Stimulated activated CD4-positive, alpha-beta T cell treated with anti-CD3 and anti-CD28 coated beads, Interleukin-12 subunit alpha, Interleukin-12 subunit beta, amount 100 ng/mL, for 48 hours (primary cell): ENCODE data around the gene SMARCB1.
"Not testable (repeated sequence)": the region's sequence is repeated elsewhere in the genome, so short reads cannot be mapped to it uniquely, and the experiment has no call there.

Experiments used
- DNase-seq, 3 donors: peaks; one replicate each; pipeline ENCODE4 v3.0.0-alpha.2; 2020; ENCODE audit warnings: low read depth in 2 of 3, low spot score in 1 of 3

Gene SMARCB1

DNA sequence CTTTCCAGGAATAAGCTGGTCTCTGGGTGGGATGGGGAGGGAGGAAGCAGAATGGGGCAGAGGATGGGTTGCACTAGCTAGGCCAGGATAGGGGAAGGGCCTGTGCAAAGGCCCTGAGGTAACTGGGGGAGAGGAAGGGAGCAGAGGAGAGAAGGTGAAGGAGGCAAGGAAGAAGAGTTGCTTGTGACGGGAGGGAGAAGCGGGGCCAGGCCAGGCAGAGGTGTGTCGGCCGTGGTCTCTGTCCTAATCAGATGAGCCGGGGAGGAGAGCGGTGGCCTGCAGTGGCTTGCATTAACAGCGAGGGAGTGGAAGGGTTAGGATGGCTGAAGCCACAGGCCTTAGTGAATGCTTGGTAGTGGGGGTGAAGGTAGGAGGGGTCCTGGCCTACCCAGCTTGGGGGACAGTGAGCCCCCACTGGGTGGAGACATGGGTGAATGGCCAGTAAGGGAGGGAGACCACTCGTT lies 58.0 kb downstream of the SMARCB1 start:
- DNase-seq, result no peak

DNA sequence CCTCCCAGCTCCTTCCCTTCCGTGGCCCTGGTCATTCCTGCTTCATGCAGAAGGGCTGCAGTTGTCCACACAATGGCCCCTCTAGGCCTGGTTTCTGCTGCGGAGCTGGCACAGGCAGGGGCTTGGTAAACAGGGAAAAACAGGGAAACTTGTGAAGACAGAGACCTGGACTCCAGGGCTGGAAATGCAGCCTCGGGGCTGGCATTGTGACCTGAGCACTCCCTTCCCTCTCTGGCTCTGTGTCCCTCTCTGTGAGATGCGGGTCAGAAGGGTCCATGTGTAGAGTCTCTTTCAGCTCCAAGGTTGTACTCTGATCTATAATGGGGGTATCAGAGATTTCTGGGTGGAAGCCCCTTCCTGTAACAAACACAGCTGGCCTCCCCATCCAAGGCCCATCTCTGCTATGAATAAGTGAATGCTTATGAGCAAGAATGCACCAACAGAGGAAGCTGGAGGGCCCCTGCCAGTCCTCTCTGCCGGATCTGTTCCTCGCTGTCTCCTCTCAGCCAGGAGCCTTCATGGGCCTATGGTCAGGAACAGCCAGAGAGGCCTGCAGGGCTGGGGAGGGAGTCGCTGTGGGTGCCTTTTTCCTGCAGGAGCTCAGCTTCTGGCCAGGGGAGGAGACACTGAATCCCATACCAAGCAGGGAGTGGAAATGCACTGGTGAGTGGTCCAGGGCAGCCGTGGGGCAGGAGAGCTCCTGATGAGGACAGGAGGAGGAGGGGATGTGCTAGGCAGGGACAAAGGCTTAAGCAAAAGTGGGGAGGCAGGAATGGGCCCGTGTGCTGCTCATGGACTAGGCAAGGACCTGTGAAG lies 58.7 kb downstream of the SMARCB1 start:
- DNase-seq, result no peak

DNA sequence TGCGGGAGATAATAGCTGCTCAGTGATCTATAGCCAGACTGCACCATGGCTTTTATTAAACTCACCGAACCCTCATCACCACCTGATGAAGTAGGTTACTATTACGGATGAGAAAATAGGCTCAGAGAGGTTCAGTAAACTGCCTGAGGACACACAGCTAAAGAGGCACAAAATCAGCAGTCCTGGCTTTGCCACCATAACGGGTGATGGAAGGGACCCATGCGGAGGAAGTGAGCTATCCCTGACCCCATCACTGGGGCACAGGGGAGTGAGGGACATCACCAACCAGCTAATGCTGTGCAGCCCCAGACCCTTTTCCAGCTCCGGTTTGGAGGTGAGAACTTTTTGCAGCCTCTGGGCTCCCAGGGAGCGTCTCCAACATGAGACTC lies 59.3 kb downstream of the SMARCB1 start:
- DNase-seq, result no peak

DNA sequence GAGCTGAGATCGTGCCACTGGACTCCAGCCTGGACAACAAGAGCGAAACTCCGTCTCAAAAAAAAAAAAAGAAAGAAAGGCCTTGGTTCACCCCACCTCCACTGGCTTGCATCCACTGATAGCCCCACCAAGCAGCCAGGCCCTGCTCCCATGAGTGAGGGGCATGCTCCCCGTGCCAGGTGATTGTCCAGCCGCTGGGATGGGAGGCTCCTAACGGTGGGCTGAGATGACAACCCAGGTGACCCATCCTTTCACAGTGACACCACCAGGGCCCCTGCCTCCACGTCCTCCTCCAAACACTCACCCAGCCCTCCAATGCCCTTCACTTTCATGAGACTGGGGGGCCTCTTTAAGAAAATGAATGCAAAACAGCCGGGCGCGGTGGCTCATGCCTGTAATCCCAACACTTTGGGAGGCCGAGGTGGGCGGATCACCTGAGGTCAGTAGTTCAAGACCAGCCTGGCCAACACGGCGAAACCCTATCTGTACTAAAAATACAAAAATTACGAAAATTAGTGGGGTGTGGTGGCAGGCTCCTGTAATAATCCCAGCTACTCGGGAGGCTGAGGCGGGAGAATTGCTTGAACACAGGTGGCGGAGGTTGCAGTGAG lies 60.6 kb downstream of the SMARCB1 start:
- no peak for DNase-seq

DNA sequence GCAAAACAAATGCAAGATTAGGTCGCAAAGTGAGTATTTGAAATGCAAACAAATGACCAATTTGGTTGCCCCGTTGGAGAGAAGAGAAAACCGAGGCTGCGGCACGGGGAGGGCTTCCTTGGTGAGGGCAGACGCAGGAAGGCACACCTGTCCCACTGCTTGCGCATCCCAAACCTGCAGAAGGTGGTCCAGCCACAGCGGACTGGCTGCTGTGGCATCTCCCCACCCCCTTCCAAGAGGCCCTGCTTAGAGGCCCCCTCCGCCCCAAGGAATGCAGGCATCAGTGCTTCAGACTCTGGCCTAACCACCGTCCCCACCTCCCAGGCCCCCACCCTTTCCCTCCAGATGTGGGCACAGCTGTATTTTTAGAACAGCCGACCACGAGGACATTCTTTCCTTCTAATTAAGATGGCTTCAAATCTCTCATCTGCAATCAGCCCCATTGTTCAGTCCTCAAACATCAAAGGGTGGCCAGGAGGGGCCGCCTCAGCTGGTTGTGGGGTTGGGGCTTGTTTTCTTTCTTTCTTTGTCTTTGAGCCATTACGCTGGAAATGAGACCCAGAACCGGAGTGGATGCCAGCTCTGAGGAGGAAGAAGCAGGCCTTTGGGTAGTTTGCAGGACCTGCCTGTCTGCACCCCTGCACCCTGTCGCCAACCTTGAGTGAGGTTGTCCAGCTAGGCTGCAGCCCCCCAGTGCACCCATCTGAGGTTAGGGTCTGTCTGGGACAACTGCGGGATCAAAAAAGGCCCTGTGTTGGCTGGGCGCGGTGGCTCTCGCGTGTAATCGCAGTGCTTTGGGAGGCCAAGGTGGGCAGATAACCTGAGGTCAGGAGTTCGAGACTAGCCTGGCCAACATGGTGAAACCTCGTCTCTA lies 61.5 kb downstream of the SMARCB1 start:
- no peak for DNase-seq

DNA sequence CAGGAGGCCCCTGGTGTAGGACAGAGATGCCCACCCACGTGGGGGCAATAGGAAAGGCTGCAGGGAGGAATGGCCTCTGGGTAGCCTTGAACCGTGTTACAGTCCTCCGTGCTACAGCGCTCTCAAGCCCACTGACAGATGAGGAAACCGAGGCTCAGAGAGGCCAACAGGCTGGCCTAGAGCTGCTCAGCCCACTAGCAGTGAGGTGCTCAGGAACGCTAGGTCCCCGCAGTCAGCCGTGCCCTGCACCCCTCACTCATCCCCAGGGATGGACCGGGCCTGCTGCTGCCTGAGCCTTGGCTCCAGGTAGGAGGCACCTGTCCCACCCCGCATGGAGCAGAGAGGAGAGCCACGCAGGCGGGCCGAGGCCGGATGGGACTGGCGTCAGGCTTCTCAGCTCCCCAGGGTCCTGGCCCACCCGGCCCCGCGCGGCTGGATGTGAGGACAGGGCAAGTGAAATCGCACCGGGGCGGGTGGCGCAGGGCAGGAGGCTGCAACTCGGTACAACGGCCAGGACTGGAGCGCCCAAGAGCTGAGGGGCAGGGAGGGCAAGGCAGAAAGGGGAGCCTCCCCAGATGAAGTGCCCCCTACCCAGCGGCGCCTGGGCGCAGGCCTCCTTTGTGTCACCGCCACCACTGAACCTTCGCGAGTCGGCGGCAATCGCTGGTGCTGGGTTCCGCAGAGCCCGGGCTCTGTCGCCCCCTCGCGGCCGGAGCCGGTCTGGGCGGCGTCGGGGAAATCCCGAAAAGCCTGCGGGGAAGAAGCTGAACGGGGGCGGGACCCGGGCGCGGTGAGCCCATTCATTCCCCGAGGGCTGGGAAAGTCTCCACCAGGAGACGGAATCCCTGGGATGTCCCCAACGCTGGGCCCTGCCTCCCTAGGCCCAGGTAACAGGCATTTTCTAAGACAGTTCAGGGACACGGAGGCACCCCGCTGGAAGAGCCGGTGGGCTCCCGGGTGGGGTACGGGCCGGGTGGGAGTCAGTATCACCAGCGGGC lies 62.5 kb downstream of the SMARCB1 start:
- peak; percentile 66 to 91 (median 83) for DNase-seq

DNA sequence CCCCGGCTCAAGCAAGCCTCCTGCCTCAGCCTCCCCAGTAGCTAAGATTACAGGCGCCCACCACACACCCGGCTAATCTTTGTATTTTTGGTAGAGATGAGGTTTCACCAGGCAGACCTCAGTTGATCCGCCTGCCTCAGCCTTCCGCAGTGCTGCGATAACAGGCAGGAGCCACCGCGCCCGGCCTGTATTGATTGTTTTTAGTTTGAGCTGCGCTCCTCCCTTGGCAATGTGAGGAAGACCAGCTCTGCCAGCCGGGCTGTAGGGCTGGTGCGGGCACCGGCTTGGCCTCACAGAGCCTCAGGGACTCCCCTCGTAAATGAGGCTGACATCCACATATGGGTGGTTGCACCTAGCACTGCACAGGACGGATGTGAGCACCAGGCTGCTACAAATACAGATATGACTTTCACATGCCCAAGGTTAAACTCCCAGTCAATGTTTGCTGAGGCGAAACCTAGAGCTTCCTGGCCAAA lies 63.4 kb downstream of the SMARCB1 start:
- no peak for DNase-seq

DNA sequence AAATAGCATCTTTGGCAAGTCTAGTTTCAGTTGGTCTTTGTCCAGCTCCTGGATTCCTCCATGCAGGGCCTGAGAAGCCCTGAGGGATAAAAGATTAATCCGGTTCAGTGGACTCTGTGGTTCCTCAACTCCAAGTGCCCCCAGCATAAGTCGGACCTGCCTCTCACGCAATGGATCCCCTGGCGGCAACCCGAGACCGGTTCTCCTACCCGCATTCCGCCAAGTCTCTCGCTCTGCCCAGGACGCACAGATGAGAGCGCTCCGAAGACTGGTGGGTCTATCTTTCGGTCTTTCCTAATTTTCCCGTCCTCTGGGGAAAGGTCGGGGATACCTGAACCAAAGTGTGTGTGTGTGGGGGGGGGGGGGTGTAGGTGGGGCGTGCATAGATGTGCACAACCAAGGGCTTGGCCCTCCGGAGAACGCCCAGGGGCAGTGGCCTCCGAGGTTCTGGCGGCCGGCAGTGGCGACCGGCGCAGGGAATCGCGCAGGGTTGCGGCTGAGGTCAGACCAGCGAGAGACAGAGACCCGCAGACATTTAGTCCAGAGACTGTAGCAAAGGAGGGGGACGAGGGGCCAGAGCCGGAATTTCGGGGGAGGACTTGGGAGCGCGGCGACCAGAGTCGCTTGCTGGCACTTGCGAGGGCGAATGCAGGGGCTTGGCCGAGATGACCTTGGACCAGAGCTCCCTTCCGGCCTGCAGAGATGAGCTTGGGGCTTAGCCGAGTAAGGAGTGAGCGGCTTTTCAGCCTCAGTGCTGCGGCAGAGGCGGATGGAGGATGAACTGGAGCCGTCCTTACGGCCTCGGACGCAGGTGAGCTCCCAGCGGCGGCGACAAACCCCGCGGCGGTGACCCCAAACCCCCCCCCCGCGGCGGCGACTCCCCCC lies 70.2 kb downstream of the SMARCB1 start:
- no peak for DNase-seq

DNA sequence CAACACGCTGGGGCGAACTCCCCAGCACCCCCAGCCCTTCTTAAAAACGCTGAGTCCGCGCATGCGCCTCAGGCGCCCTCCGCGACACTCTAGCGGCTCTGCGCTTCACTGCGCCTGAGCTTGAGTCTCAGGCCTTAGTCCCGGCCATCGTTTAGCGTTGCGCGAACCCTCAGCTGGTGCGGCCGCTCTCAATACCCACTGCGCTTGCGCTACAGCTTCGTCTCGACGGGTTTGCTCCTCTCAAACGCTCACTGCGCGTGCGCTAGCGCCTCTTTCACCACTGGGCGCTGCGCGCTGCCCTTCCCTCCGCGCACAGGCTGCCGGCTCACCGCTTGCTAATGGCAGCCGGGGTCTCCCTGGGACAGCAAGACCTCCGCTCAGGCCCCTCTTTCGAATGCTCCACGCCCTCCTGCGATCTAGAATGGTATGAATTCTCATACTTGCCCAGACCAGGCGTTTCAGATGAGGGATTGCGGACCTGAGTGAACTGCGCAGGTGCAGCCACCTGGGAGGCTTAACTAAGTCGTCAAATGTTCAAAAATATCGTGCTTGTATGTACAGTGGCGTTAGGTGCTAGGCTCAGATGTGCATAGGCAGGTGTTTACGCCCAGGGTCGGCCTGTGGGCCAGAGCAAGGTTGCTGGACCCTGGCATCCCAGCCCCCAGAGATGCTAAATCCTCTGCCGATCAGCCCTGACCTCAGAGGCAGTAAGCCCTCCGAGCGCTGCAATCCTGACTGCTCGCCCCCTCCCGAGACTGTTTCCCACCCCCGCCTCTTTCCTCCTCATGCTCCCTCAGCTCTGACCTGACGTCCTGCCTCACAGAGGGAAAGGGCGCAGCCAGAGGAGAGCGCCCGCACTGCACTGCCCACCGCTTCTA lies 71.1 kb downstream of the SMARCB1 start, which contains the start of gene SLC2A11:
Gene SLC2A11 (plus strand): TSS at position 270 of the 878 bp plus-strand sequence. CDS start 125 bp downstream, at position 395.
- peak; percentile 84 to 92 (median 90) for DNase-seq

DNA sequence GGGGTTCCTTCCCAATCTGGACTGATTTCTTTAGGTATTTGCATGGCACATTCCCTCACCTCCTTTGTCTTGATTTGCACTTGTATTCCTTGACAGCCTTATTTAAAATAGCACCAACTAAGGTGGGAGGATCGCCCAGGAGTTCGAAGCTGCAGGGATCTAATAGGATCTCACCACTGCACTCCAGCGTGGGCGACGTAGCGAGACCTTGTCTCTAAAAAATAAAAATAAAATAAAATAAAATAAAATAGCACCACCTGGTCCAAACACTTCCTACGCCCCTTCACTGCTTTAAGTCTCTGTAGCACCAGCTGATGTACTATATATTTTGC lies 71.7 kb downstream of the SMARCB1 start:
- no peak for DNase-seq

DNA sequence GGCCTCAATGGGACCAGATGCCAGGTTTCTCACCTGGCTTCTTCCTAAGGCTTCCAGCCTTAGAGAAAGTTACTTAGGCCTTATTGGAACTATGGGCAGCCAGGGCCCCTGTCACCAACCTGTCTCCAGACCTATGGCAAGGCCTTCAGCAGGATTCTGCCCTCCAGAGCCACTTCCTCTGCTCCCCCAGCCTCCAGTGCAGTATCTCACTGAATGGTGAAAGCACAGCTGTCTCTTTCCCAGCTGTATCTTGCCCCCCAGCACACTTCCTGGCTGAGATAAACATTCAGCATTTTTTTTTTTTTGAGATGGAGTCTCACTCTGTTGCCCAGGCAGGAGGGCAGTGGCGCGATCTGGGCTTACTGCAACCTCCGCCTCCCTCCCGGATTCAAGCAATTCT lies 72.4 kb downstream of the SMARCB1 start:
- DNase-seq, result no peak

DNA sequence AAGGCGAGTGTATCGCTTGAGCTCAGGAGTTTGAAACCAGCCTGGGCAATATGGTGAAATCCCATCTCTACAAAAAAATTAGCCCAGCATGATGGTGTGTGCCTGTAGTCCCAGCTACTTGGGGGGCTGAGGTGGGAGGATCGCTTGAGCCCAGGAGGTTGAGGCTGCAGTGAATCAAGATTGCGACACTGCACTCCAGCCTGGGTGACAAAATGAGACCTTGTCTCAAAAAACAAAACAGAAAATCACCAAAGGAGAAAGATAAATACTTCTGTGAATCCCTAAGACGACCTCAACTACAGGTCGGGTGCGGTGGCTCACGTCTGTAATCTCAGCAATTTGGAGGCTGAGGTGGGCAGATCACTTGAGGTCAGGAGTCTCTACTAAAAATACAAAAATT lies 73.4 kb downstream of the SMARCB1 start:
- not testable (repeated sequence) for DNase-seq

DNA sequence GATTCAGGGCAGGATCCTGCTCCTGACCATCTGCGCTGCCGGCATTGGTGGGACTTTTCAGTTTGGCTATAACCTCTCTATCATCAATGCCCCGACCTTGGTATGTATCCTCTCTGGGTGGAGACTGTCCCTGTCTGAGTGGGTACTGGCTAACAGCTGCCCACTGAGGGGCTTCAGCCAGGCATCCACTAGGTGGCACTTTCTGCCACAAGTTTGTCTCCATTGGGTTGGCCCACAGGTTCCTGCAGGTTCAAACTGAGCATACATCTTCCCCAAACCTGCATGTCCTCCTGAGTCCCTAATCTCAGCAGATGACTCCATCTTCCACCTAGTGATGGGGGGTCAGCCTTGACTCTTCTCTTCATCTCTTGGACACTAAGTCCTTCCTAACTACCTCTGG lies 75.3 kb downstream of the SMARCB1 start:
- no peak for DNase-seq

DNA sequence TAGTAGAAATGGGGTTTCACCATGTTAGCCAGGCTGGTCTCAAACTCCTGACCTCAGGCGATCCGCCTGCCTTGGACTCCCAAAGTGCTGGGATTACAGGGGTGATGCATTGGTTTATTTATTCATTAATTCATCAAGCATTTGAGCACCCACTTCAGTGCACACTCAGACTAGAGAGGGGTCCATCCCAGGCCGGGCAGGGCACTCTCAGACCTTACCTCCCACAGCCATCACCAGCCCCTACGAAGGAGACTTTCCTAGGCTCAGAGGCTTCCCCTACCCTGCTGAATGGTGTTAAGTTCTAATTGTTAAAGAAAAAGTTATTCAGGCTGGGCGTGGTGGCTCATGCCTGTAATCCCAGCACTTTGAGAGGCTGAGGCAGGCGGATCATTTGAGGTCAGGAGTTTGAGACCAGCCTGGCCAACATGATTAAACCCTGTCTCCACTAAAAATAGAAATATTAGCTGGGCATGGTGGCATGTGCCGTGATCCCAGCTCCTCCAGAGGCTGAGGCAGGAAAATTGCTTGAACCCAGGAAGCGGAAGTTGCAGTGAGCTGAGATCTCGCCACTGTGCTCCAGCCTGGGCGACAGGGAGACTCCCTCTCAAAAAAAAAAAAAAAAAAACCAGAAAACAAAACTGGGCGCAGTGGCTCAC lies 77.9 kb downstream of the SMARCB1 start:
- not testable (repeated sequence) for DNase-seq

DNA sequence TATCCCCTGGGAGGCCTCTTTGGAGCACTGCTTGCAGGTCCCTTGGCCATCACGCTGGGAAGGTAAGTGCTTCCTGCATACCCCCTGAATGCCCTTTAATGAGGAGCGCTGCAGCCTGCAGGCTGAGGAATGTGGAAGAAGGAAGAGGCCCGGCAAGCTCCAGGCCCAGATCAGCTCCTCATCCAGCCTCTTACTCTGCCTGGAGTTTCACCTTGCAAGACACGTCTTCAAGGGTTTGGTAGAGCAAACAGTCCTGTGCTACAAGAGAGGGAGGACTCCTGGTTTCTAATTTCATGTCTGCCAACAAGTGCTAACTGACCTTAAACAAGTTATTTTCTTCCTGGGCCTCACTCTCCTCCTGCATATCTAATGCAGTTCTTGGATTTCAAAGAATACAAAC lies 81.8 kb downstream of the SMARCB1 start:
- DNase-seq, result no peak

DNA sequence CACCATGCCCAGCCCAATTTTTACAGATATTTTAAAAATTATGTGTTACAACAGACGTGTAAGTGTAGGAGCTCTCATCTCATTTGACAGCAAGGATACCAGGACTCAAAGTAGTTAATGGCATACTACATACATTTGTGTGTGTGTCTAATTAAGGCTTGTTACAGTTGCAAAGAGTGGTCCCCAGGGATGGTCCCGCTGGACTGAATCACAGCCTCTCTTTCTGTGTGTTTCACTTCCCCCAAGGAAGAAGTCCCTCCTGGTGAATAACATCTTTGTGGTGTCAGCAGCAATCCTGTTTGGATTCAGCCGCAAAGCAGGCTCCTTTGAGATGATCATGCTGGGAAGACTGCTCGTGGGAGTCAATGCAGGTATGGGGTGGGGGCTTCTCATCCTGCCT lies 88.1 kb downstream of the SMARCB1 start:
- no peak for DNase-seq

DNA sequence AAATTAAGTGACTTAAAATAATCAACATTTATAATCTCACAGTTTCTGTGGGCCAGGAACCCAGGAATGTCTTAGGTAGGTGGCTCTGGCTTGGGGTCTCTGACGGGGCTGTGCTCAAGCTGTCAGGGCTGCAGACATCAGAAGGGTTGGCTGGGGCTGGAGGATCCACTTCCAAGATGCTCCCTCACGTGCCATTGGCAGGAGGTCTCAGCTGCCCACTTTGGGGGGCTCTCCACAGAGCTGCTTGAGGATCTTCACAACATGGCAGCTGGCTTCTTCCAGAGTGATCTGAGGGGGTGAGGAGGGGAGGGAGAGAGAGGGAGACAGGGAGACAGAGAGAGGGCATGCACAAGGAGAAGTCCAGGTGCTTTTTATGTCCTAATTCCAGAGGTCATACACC lies 89.0 kb downstream of the SMARCB1 start:
- DNase-seq, result no peak

DNA sequence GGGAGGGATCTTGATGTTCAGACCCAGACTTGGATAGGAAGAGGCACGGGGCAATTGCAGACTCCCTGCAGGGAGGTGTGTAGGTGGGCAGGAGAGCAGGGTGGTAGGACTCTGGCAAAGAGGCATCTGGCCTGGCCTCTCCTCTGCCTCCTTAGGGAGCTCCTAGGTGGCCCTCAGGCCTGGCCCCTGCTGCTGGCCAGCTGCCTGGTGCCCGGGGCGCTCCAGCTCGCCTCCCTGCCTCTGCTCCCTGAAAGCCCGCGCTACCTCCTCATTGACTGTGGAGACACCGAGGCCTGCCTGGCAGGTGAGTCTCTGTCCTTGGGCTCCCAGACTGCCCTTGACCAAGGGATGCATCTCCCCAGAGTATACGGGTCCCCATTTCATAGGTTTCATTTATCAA lies 90.8 kb downstream of the SMARCB1 start:
- DNase-seq, result no peak
